ENCODE data around the gene DIAPH3.
A peak's percentile ranks its signal among the peaks of the same experiment; 100 is the strongest.

The DIAPH3 gene

DNA sequence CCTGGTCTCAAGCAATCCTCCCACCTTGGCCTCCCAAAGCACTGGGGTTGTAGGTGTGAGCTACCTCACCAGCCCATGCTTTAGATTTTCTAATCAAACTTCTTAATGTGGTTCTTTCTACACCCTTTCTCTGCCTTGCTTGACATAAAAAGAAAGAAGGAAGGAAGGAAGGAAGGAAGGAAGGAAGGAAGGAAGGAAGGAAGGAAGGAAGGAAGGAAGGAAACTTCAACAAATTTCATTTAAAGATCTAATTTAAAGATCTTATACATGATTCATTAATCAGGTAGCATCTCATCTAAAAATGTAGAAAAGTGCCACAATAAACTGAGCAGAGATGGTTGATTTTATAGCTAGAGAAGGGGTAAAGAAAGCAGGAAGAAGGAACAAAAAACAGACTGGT lies 215.0 kb downstream of the DIAPH3 start:
- Histone ChIP-seq H3K9me3 (ENCODE audit: control insufficient read depth, insufficient read depth, low read depth, low read length) (no peaks in the 10 kb centered on the region), H3K36me3 (ENCODE audit: control insufficient read depth in 2 of 2, insufficient read depth in 1 of 2, low read length in 2 of 2) (no peaks in the 10 kb centered on the region), H3K27ac (ENCODE audit: extremely low read depth, low read depth, low read length) (no peak overlapping the region), H3K4me1 (ENCODE audit: control insufficient read depth, insufficient read depth, low read length) (no peaks in the 10 kb centered on the region), H3K4me3 (ENCODE audit: low read depth, low read length) (no peak overlapping the region)
- TF ChIP-seq, protein P1, sequence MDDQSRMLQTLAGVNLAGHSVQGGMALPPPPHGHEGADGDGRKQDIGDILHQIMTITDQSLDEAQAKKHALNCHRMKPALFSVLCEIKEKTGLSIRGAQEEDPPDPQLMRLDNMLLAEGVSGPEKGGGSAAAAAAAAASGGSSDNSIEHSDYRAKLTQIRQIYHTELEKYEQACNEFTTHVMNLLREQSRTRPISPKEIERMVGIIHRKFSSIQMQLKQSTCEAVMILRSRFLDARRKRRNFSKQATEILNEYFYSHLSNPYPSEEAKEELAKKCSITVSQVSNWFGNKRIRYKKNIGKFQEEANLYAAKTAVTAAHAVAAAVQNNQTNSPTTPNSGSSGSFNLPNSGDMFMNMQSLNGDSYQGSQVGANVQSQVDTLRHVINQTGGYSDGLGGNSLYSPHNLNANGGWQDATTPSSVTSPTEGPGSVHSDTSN (CRISPR knock-in tag; IDR thresholded peaks at IDR 0.05): no peak
- TF ChIP-seq ZNF366 (tag by site-specific recombination; conservative IDR thresholded peaks at IDR 0.05): peak; percentile 58
- TF ChIP-seq ZNF664 (tag by site-specific recombination; IDR thresholded peaks at IDR 0.05): 0 out of 2 replicates have a peak, but pooled peaks have one; percentile 16
- ChIA-PET POLR2A (no interaction called here), CTCF (no interaction called here)

DNA sequence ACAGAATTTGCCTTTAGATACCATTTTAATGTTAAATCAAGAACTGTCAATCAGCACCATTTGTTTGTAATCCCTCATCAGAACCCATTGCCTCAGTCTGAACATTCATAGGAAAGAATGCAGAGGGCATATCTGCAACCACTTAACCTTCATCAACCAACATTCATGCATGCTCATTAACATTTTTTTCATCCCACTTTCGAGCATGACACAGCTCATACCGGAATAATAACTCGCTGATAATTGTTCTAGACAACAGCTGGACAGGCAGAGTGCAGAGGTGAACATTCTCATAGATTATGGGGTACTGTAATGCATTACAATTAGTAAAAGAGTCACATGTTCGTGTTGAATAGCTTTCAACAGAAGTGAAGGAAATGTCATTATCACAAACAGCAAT lies 216.8 kb downstream of the DIAPH3 start:
- H3K4me3 ChIP-seq (ENCODE audit: low read depth, low read length): no peak overlapping the region
- no peaks in the 10 kb centered on the region for H3K9me3 ChIP-seq (ENCODE audit: control insufficient read depth, insufficient read depth, low read depth, low read length)
- POLR2A ChIA-PET: no interaction called here
- no peak overlapping the region for H3K27ac ChIP-seq (ENCODE audit: extremely low read depth, low read depth, low read length)
- no peaks in the 10 kb centered on the region for H3K4me1 ChIP-seq (ENCODE audit: control insufficient read depth, insufficient read depth, low read length)
- H3K36me3 ChIP-seq (ENCODE audit: control insufficient read depth in 2 of 2, insufficient read depth in 1 of 2, low read length in 2 of 2): no peaks in the 10 kb centered on the region
- no peak for TF ChIP-seq ZNF549 (tag by site-specific recombination; IDR thresholded peaks at IDR 0.05)
- TF ChIP-seq ZEB2 (tag by site-specific recombination; IDR thresholded peaks at IDR 0.05): no peak
- TF ChIP-seq ZNF239 (tag by site-specific recombination; IDR thresholded peaks at IDR 0.05): no peak
- no peak for TF ChIP-seq ZNF677 (tag by site-specific recombination; IDR thresholded peaks at IDR 0.05)
- CTCF ChIA-PET: no interaction called here

DNA sequence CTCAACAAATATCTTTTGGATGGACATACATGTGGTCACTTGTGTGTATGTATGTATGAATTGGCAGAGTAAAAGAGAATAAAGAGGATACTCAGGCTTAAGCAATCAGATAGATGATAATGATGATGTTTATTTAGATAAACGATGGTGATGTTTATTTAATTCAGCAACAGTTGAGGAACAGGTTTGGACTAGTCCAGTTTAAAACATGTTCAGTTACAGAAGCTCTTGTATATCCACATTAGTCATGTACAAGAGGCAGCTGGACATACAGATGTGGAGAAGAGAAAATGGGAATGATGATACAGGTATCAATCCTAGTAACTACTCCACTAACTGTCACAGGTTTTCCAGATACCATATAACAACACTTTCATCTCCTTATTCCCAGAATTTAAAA lies 232.1 kb downstream of the DIAPH3 start:
- POLR2A ChIA-PET: no interaction called here
- Histone ChIP-seq H3K27ac (ENCODE audit: extremely low read depth, low read depth, low read length) (no peak overlapping the region), H3K9me3 (ENCODE audit: control insufficient read depth, insufficient read depth, low read depth, low read length) (no peaks in the 10 kb centered on the region), H3K36me3 (ENCODE audit: control insufficient read depth in 2 of 2, insufficient read depth in 1 of 2, low read length in 2 of 2) (no peaks in the 10 kb centered on the region), H3K4me1 (ENCODE audit: control insufficient read depth, insufficient read depth, low read length) (no peaks in the 10 kb centered on the region), H3K4me3 (ENCODE audit: low read depth, low read length) (no peak overlapping the region)
- TF ChIP-seq ZBTB8A (tag by site-specific recombination; IDR thresholded peaks at IDR 0.05) (no peak), TCF7L2 (IDR thresholded peaks at IDR 0.05; ENCODE audit: borderline replicate concordance, low read depth, low read length) (no peak), ZNF585B (tag by site-specific recombination; IDR thresholded peaks at IDR 0.05) (no peak), ZNF623 (tag by site-specific recombination; IDR thresholded peaks at IDR 0.05) (no peak), EGR2 (tag by site-specific recombination; IDR thresholded peaks at IDR 0.05; ENCODE audit: low read depth) (no peak)
- TF ChIP-seq, protein P2, sequence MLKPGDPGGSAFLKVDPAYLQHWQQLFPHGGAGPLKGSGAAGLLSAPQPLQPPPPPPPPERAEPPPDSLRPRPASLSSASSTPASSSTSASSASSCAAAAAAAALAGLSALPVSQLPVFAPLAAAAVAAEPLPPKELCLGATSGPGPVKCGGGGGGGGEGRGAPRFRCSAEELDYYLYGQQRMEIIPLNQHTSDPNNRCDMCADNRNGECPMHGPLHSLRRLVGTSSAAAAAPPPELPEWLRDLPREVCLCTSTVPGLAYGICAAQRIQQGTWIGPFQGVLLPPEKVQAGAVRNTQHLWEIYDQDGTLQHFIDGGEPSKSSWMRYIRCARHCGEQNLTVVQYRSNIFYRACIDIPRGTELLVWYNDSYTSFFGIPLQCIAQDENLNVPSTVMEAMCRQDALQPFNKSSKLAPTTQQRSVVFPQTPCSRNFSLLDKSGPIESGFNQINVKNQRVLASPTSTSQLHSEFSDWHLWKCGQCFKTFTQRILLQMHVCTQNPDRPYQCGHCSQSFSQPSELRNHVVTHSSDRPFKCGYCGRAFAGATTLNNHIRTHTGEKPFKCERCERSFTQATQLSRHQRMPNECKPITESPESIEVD (tag by site-specific recombination; IDR thresholded peaks at IDR 0.05): no peak
- TF ChIP-seq, protein P3, sequence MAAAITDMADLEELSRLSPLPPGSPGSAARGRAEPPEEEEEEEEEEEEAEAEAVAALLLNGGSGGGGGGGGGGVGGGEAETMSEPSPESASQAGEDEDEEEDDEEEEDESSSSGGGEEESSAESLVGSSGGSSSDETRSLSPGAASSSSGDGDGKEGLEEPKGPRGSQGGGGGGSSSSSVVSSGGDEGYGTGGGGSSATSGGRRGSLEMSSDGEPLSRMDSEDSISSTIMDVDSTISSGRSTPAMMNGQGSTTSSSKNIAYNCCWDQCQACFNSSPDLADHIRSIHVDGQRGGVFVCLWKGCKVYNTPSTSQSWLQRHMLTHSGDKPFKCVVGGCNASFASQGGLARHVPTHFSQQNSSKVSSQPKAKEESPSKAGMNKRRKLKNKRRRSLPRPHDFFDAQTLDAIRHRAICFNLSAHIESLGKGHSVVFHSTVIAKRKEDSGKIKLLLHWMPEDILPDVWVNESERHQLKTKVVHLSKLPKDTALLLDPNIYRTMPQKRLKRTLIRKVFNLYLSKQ (tag by site-specific recombination; IDR thresholded peaks at IDR 0.05; ENCODE audit: borderline replicate concordance): no peak
- TF ChIP-seq, protein P4, sequence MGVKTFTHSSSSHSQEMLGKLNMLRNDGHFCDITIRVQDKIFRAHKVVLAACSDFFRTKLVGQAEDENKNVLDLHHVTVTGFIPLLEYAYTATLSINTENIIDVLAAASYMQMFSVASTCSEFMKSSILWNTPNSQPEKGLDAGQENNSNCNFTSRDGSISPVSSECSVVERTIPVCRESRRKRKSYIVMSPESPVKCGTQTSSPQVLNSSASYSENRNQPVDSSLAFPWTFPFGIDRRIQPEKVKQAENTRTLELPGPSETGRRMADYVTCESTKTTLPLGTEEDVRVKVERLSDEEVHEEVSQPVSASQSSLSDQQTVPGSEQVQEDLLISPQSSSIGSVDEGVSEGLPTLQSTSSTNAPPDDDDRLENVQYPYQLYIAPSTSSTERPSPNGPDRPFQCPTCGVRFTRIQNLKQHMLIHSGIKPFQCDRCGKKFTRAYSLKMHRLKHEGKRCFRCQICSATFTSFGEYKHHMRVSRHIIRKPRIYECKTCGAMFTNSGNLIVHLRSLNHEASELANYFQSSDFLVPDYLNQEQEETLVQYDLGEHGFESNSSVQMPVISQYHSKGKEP (tag by site-specific recombination; IDR thresholded peaks at IDR 0.05): no peak
- CTCF ChIA-PET: no interaction called here
